WERI-Rb-1 (cell line): ENCODE data around the gene NDUFS8.
A peak's percentile ranks its signal among the peaks of the same experiment; 100 is the strongest.

Source experiments
- DNase-seq: peaks from one replicate; pipeline ENCODE4 v3.0.0-alpha.2; 2020
- H3K27ac ChIP-seq: fragments of 250-450 bp; sonication (Bioruptor Pico); 2 replicates; pipeline ENCODE4 v1.5.1; 2020; ENCODE audit warnings: mild to moderate bottlenecking, moderate library complexity
- H3K27me3 ChIP-seq: fragments of 250-450 bp; sonication (Bioruptor Pico); 2 replicates; pipeline ENCODE4 v1.5.1; 2021; ENCODE audit warnings: mild to moderate bottlenecking, low read depth, moderate library complexity; ENCODE audit not compliant: insufficient read depth, severe bottlenecking
- H3K36me3 ChIP-seq: fragments of 250-450 bp; sonication (Bioruptor Pico); 2 replicates; pipeline ENCODE4 v1.5.1; 2020; ENCODE audit warnings: mild to moderate bottlenecking, moderate library complexity
- H3K4me3 ChIP-seq: 2 replicates; pipeline ENCODE4 v1.5.1; 2011; ENCODE audit warnings: low read depth, mild to moderate bottlenecking, control low read depth, low read length
- H3K9me3 ChIP-seq: fragments of 250-450 bp; sonication (Bioruptor Pico); 2 replicates; pipeline ENCODE4 v1.5.1; 2021; ENCODE audit warnings: mild to moderate bottlenecking, moderate library complexity; ENCODE audit not compliant: severe bottlenecking
- TF ChIP-seq, protein P1 (sequence below): IDR thresholded peaks from 2 replicates; pipeline ENCODE4 v1.5.1; 2011; ENCODE audit warnings: low read depth, mild to moderate bottlenecking, control low read depth, inconsistent platforms, low read length

Gene NDUFS8

DNA sequence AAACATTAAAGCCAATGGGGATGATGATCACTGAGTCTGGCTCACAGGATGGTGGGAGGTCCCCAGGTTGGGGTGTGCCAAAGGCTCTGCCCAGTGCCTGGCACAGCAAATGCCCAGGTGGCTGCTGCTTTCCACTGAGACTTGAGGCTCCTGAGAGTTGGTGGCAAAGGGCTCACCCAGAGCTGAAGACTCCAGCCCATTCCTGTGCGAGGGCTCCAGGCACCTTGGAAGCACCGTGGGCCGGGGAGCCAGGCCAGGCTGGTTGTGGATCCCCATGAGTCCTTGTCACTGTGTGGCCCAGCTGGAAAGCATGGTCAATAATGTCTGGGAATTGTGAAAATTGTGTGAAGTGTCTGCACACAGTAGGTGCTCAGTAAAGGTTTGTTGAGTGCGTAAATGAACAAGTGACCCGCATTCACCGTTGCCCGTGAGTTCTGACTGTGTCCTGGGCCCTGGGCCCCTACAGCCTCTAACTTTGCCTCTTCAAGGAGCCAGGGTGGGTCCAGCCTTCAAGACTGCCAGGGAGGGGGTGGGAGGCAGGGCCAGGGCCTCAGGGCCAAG is 23.8 kb upstream of the NDUFS8 start:
- H3K9me3 ChIP-seq: no peaks in the 10 kb centered on the region
- no peak for DNase-seq
- no peaks in the 10 kb centered on the region for H3K27me3 ChIP-seq
- no peaks in the 10 kb centered on the region for H3K36me3 ChIP-seq
- H3K4me3 ChIP-seq: no peak overlapping the region
- no peak overlapping the region for H3K27ac ChIP-seq
- TF ChIP-seq, protein P1, sequence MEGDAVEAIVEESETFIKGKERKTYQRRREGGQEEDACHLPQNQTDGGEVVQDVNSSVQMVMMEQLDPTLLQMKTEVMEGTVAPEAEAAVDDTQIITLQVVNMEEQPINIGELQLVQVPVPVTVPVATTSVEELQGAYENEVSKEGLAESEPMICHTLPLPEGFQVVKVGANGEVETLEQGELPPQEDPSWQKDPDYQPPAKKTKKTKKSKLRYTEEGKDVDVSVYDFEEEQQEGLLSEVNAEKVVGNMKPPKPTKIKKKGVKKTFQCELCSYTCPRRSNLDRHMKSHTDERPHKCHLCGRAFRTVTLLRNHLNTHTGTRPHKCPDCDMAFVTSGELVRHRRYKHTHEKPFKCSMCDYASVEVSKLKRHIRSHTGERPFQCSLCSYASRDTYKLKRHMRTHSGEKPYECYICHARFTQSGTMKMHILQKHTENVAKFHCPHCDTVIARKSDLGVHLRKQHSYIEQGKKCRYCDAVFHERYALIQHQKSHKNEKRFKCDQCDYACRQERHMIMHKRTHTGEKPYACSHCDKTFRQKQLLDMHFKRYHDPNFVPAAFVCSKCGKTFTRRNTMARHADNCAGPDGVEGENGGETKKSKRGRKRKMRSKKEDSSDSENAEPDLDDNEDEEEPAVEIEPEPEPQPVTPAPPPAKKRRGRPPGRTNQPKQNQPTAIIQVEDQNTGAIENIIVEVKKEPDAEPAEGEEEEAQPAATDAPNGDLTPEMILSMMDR: no peak

DNA sequence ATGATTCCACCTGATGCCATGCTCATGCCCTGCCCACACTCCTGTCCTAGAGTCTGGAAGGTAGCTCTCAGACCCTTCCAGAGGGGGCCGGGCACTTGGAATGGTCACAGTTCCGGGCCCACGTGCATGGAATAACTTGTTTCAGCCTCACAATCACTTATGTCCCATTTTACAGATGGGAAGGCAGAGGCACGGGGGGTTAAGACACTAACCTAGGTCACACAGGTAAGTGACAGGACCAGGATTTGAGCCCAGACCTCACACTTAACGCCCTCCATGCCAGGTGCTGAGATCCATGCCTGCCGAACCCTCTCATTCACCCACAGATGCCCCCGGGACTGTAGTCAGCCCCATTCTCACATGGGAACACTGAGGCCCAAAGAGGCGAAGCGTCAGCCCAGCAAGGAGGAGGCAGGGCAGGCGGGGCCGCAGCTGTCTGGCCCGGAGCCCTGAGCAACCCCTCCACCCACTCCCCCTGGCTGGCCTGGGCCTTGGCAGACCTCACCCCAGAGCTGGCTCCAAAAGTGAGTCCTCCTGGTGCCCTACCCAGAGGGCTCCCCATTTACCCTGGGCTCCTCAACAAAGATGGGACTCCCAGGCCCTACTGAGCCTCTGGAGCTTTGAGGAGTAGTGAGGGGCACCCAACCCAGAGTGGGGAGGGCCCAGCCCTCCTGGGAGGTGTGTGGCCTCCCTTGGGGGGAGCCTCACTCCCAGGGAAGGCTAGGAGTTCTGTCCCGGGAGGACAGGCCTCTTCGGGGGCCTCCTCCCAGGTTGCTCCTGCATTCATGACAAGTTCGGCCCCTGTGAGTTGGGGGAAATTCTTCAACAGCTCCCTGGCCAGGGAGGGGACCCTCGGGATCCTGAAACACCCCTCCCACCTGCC is 22.7 kb upstream of the NDUFS8 start:
- Histone ChIP-seq H3K9me3 (no peaks in the 10 kb centered on the region), H3K36me3 (no peaks in the 10 kb centered on the region), H3K27ac (no peak overlapping the region), H3K4me3 (no peak overlapping the region), H3K27me3 (no peaks in the 10 kb centered on the region)
- DNase-seq: no peak
- TF ChIP-seq, protein P1: no peak

DNA sequence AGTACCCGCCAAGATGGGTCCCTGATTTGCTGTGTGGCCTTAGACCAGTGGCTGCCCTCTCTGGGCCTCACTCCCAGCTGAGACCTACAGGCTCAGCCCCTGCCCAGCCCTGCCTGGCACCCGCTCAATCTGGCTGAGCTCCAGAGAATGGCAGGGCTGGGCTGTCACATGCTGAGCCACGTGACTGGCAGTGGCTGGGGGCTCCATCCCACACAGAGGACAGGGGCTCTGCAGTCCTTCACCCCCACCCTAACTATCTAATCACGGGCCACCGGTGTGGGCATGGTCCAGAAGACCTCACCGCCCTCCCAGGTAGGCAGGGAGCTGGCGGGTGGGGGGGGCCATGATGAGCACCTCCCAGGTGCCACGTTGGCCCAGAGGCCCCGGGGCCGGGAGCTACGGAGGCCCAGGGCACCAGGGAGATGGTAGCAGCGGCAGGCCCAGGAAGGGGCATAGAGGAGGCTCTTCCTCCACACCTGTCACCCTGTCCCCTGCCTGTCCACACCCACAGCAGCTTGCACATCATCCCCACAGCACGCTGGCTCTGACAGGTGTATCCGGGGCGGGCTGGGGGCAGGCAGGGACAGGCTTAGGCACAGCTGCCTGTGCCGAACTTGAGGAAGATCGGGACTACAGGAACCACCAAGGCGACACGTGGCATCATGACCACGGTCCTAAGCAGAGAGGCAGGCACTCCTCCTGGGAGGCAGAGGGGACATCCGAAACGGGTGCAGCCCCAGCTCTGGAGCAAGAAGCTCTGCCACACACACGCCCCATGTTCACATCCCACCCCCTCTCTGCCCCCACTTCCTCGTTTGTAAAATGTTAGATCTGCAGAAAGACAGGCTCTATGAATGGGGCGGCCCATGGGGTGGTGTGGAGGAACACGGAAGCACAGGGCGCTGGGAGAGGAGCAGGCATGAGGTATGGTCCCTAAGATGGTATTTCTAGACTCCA is 21.8 kb upstream of the NDUFS8 start:
- Histone ChIP-seq H3K36me3 (no peaks in the 10 kb centered on the region), H3K4me3 (no peak overlapping the region), H3K9me3 (no peaks in the 10 kb centered on the region), H3K27me3 (no peaks in the 10 kb centered on the region), H3K27ac (no peak overlapping the region)
- no peak for DNase-seq
- TF ChIP-seq, protein P1: no peak

DNA sequence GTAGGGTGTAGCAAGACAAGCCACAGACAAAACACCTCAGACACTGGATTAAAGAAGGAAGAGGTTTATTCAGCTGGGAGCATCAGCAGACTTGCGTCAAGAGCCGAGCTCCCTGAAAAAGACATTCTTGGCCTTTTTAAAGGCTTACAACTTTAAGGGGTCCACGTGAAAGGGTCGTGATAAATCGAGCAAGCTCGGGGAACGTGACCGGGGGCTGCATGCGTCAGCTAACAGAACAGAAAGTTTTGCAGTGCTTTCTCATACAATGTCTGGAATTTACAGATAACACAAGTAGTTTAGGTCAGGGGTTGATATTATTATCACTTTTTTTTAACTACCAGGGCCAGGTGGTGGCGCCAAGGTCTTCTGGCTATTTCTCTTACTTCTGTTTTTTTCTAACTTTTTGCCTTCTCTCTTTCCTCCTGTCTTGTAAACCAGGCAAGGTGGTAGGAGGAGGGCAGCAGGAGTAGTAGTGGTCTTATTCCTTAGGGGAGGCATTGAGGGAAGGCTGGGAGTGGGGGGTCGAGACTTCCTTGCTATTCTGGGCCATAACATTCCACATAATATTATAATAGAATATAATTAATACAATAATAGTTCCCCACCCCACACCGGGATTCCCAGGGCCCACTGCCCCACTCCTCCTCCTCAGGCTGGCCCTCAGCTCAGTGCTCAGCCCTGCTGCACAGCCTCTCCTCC is 20.9 kb upstream of the NDUFS8 start:
- no peak overlapping the region for H3K27ac ChIP-seq
- H3K9me3 ChIP-seq: no peaks in the 10 kb centered on the region
- no peaks in the 10 kb centered on the region for H3K27me3 ChIP-seq
- TF ChIP-seq, protein P1: peak; percentile 18; the same call in 1 of the 2 replicates
- DNase-seq: no peak
- no peaks in the 10 kb centered on the region for H3K36me3 ChIP-seq
- no peak overlapping the region for H3K4me3 ChIP-seq
